SH-SY5Y (cell line): ENCODE results near the gene ZNF469.

Experiments used
- GATA2 ChIP-seq: IDR thresholded peaks from 2 replicates; pipeline ENCODE4 v1.6.1; 2011; ENCODE audit warnings: mild to moderate bottlenecking, low read depth, low read length
- GATA3 ChIP-seq: IDR thresholded peaks from 2 replicates; pipeline ENCODE4 v1.6.1; 2011; ENCODE audit warnings: low read depth, mild to moderate bottlenecking, low read length, moderate library complexity

Gene ZNF469

GRCh38 chr16:88363239-88363891 lies 19.4 kb upstream of the ZNF469 start:
- TF ChIP-seq GATA3, result no peak
- TF ChIP-seq GATA2, result no peak

- TF ChIP-seq GATA2, result no peak
Observed at GRCh38 chr16:88365244-88365865, 17.4 kb upstream of the ZNF469 start.

- TF ChIP-seq GATA3 (no peak), GATA2 (no peak)
Observed at GRCh38 chr16:88366032-88366703, 16.6 kb upstream of the ZNF469 start.

- TF ChIP-seq GATA2 (no peak), GATA3 (no peak)
Observed at GRCh38 chr16:88366704-88367047, 16.1 kb upstream of the ZNF469 start.

- no peak for TF ChIP-seq GATA3
- TF ChIP-seq GATA2, result no peak
Observed at GRCh38 chr16:88367560-88367959, 15.2 kb upstream of the ZNF469 start.

GRCh38 chr16:88368036-88368435 lies 14.7 kb upstream of the ZNF469 start:
- no peak for TF ChIP-seq GATA2

- TF ChIP-seq GATA3 (no peak), GATA2 (no peak)
Observed at GRCh38 chr16:88368994-88369393, 13.8 kb upstream of the ZNF469 start.

GRCh38 chr16:88369447-88370008 lies 13.2 kb upstream of the ZNF469 start:
- TF ChIP-seq GATA2 (no peak), GATA3 (no peak)

- TF ChIP-seq GATA3, result no peak
- TF ChIP-seq GATA2, result no peak
Observed at GRCh38 chr16:88370365-88370764, 12.4 kb upstream of the ZNF469 start.

GRCh38 chr16:88372522-88372921 lies 10.2 kb upstream of the ZNF469 start:
- TF ChIP-seq GATA3 (no peak), GATA2 (no peak)

- no peak for TF ChIP-seq GATA2
- TF ChIP-seq GATA3, result no peak
Observed at GRCh38 chr16:88373211-88373610, 9.5 kb upstream of the ZNF469 start.

- TF ChIP-seq GATA3, result no peak
- no peak for TF ChIP-seq GATA2
Observed at GRCh38 chr16:88373927-88374492, 8.7 kb upstream of the ZNF469 start.

GRCh38 chr16:88374736-88375135 lies 8.0 kb upstream of the ZNF469 start:
- TF ChIP-seq GATA3 (no peak), GATA2 (no peak)

GRCh38 chr16:88375236-88375975 lies 7.4 kb upstream of the ZNF469 start:
- TF ChIP-seq GATA2 (no peak), GATA3 (no peak)
